Mesothelial cell of epicardium (in vitro differentiated cells): ENCODE measurements around the gene PDF. TPM values are rescaled to one million over a fixed set of nuclear protein-coding genes. Genes with fewer than 3 reads are reported as not detected.

ENCODE experiments used
- DNase-seq, 2 experiments: peaks; one replicate each; pipeline ENCODE4 v3.0.0; 2021; ENCODE audit warnings: low spot score in 2 of 2; ENCODE audit not compliant: unreplicated experiment in 2 of 2
- H3K27ac Mint-ChIP-seq: 2 replicates; pipeline ENCODE4 v1.8.0; 2021; ENCODE audit warnings: mixed read lengths
- H3K27me3 Mint-ChIP-seq: 2 replicates; pipeline ENCODE4 v1.8.0; 2021; ENCODE audit warnings: low read depth, mixed read lengths
- H3K36me3 Mint-ChIP-seq: 2 replicates; pipeline ENCODE4 v1.8.0; 2021; ENCODE audit warnings: mixed read lengths
- H3K4me1 Mint-ChIP-seq: 2 replicates; pipeline ENCODE4 v1.8.0; 2021; ENCODE audit warnings: mixed read lengths
- H3K4me3 Mint-ChIP-seq: 2 replicates; pipeline ENCODE4 v1.8.0; 2021; ENCODE audit warnings: mild to moderate bottlenecking, moderate library complexity, mixed read lengths
- H3K9me3 Mint-ChIP-seq: 2 replicates; pipeline ENCODE4 v1.8.0; 2021; ENCODE audit warnings: mixed read lengths
- total RNA-seq: library from RNA; stranded (reverse); gene quantifications from 3 replicates; pipeline ENCODE4 v1.2.1, GENCODE V29; 2021
- TF ChIP-seq, protein P1 (sequence below): fragments of 200-600 bp; sonication (generic); IDR thresholded peaks from one replicate; pipeline ENCODE4 v1.5.0; 2021; ENCODE audit warnings: antibody characterized with exemption; ENCODE audit not compliant: unreplicated experiment

The PDF gene
- total RNA-seq, 1 donor from 2014 or later: 14.1 TPM

DNA sequence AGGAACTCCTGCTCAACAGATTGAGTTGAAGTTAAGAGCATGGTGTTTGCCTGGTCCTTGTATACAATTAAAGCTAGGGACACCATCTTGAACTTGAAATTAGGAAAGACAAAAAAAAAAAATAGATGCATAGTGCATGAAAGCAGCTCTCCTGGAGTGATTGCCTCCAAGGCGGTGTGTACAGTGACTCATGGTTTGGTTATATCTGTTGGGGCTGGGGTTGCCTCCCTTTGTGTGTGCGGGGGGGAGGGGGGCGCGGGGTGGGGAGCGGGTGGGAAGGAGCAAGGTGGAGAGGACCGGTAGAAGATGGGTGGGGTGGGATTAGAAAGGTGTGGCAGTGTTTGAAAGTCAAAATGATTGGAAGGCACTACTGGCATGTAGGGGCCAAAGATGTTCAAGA lies 17.8 kb upstream of the PDF start:
- DNase-seq: no peak

DNA sequence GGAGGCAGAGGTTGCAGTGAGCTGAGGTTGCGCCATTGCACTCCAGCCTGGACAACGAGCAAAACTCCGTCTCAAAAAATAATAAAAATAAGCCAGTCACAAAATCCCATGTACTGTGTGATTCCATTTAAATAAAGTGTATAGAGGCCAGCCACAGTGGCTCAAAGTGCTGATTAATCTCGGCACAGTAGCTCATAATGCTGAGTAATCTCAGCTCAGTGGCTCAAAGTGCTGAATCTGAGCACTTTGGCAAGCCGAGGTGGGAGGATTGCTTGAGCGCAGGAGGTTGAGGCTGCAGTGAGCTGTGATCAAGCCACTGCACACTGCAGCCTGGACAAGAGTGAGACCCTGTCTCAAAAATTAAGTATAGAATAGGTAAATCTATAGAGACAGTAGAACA lies 16.3 kb upstream of the PDF start:
- TF ChIP-seq, protein P1, sequence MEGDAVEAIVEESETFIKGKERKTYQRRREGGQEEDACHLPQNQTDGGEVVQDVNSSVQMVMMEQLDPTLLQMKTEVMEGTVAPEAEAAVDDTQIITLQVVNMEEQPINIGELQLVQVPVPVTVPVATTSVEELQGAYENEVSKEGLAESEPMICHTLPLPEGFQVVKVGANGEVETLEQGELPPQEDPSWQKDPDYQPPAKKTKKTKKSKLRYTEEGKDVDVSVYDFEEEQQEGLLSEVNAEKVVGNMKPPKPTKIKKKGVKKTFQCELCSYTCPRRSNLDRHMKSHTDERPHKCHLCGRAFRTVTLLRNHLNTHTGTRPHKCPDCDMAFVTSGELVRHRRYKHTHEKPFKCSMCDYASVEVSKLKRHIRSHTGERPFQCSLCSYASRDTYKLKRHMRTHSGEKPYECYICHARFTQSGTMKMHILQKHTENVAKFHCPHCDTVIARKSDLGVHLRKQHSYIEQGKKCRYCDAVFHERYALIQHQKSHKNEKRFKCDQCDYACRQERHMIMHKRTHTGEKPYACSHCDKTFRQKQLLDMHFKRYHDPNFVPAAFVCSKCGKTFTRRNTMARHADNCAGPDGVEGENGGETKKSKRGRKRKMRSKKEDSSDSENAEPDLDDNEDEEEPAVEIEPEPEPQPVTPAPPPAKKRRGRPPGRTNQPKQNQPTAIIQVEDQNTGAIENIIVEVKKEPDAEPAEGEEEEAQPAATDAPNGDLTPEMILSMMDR: no peak
- no peaks in the 10 kb centered on the region for H3K4me1 Mint-ChIP-seq
- H3K27ac Mint-ChIP-seq: no peak overlapping the region
- no peak for DNase-seq
- no peak overlapping the region for H3K4me3 Mint-ChIP-seq
- H3K36me3 Mint-ChIP-seq: peaks cover 11% of the 10 kb centered on the region
- no peaks in the 10 kb centered on the region for H3K27me3 Mint-ChIP-seq
- H3K9me3 Mint-ChIP-seq: no peaks in the 10 kb centered on the region

More for the DNA sequence above, 17.8 kb upstream of the PDF start:
- H3K27ac Mint-ChIP-seq: no peak overlapping the region
- no peaks in the 10 kb centered on the region for H3K27me3 Mint-ChIP-seq
- H3K9me3 Mint-ChIP-seq: no peaks in the 10 kb centered on the region
- TF ChIP-seq, protein P1: no peak
- H3K4me1 Mint-ChIP-seq: no peaks in the 10 kb centered on the region
- H3K4me3 Mint-ChIP-seq: no peak overlapping the region
- H3K36me3 Mint-ChIP-seq: peaks cover 15% of the 10 kb centered on the region

DNA sequence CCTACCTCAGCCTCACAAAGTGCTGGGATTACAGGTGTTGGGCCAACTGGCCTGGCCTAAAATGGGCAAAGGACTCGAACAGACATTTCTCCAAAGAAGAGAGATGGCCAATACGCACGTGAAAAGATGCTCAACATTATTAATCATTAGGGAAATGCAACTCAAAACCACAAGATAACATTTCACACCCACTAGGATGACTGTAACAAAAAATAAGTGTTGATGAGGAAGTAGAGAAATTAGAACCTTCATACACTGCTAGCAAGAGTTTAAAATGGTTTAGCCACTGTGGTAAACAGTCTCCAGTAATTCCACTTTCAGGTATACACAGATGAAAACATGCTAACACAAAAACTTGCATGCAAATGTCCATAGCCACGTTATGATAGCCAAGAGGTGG lies 15.5 kb upstream of the PDF start:
- no peak overlapping the region for H3K27ac Mint-ChIP-seq
- H3K4me3 Mint-ChIP-seq: no peak overlapping the region
- TF ChIP-seq, protein P1: no peak
- peaks cover 12% of the 10 kb centered on the region for H3K36me3 Mint-ChIP-seq
- H3K4me1 Mint-ChIP-seq: peaks cover 2% of the 10 kb centered on the region
- H3K27me3 Mint-ChIP-seq: no peaks in the 10 kb centered on the region
- H3K9me3 Mint-ChIP-seq: no peaks in the 10 kb centered on the region
- DNase-seq: no peak

DNA sequence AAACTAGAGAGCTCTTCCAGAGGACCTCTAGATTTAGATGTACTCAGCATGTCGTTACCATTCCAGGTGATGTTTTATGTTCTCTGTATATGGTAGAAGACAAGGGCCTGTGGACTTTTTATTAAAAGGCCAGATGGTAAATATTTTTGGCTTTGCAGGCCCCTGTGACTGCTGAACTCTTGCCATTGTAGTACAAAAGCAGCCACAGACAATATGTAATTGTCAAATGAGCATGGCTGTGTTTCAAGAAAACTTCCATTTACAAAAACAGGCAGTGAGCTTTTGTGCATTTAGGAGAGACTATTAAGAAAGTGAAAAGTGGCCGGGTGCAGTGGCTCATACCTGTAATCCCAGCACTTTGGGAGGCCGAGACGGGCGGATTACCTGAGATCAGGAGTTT lies 13.8 kb upstream of the PDF start:
- H3K9me3 Mint-ChIP-seq: no peaks in the 10 kb centered on the region
- no peak for DNase-seq
- H3K4me3 Mint-ChIP-seq: no peak overlapping the region
- peaks cover 12% of the 10 kb centered on the region for H3K36me3 Mint-ChIP-seq
- peaks cover 11% of the 10 kb centered on the region for H3K4me1 Mint-ChIP-seq
- no peak overlapping the region for H3K27ac Mint-ChIP-seq
- H3K27me3 Mint-ChIP-seq: no peaks in the 10 kb centered on the region
- TF ChIP-seq, protein P1: no peak

DNA sequence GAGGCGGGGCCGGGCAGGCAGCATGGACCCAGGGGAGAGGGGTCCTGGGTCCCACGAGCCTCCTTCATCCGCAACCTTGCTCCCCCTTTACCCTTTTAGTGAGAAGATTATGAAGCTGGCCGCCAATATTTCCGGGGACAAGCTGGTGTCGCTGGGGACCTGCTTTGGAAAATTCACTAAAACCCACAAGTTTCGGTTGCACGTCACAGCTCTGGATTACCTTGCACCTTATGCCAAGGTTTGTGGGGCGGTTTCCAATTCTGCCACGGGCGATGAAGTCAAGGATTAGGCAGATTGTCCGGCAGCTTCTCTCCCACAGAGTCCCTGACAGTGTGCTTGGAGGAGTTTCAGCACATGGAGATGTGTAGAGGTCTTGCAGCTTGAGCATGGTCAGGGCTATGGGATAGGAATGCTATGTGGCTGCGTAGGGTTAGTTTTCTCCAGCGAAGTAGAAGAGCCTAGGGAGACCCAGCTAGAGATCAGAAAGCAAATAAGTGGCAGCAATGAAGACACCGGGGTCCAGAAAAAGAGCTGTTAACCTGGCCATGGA lies 9.8 kb upstream of the PDF start:
- TF ChIP-seq, protein P1: no peak
- H3K36me3 Mint-ChIP-seq: peaks cover 9% of the 10 kb centered on the region

More for the DNA sequence above, 9.8 kb upstream of the PDF start:
- peak overlapping the region; percentile 98 for H3K27ac Mint-ChIP-seq
- no peaks in the 10 kb centered on the region for H3K9me3 Mint-ChIP-seq
- DNase-seq: no peak
- peaks cover 23% of the 10 kb centered on the region for H3K4me1 Mint-ChIP-seq
- H3K27me3 Mint-ChIP-seq: no peaks in the 10 kb centered on the region
- H3K4me3 Mint-ChIP-seq: peak overlapping the region; percentile 97
